HepG2 (cell line): ENCODE measurements around the gene PARK7. TPM values are rescaled to one million over a fixed set of nuclear protein-coding genes. Genes with fewer than 3 reads are reported as not detected.
A peak's percentile ranks its signal among the peaks of the same experiment; 100 is the strongest.

Experiments
- EP300 ChIP-seq, 3 experiments: sonication (generic) in 1 of 3; formaldehyde crosslinking in 1 of 3; IDR thresholded peaks; 2 replicates each; pipeline versions ENCODE4 v1.5.1 to v1.6.1; 2011 to 2020; ENCODE audit warnings: low read depth in 2 of 3, low read length in 2 of 3, borderline replicate concordance in 1 of 3, improper control_type of control experiment in 1 of 3, mild to moderate bottlenecking in 1 of 3, missing genetic modification reagents in 1 of 3, moderate library complexity in 1 of 3
- ERF ChIP-seq: IDR thresholded peaks from 2 replicates; pipeline ENCODE4 v1.6.1; 2018; ENCODE audit warnings: missing biosample characterization, missing genetic modification reagents
- ETS1 ChIP-seq: sonication (generic); formaldehyde crosslinking; IDR thresholded peaks from 2 replicates; pipeline ENCODE4 v1.4.0; 2020; ENCODE audit warnings: missing genetic modification reagents
- FIP1L1 ChIP-seq: fragments of 200-400 bp; formaldehyde crosslinking; IDR thresholded peaks from 2 replicates; pipeline ENCODE4 v1.6.1; 2018; ENCODE audit warnings: low read depth, mild to moderate bottlenecking, low read length, moderate library complexity, borderline replicate concordance; ENCODE audit not compliant: insufficient read depth
- HNRNPK ChIP-seq: fragments of 200-400 bp; formaldehyde crosslinking; IDR thresholded peaks from 2 replicates; pipeline ENCODE4 v1.6.1; 2018; ENCODE audit warnings: low read length, low read depth, moderate library complexity, mild to moderate bottlenecking; ENCODE audit not compliant: poor library complexity, severe bottlenecking
- IKZF1 ChIP-seq: fragments of 450-650 bp; IDR thresholded peaks from 2 replicates; pipeline ENCODE4 v1.7.1; 2016
- MLX ChIP-seq: IDR thresholded peaks from 2 replicates; pipeline ENCODE4 v1.6.1; 2016
- POLR2A ChIP-seq, 2 experiments: IDR thresholded peaks; 2 replicates each; pipeline ENCODE4 v1.6.1; 2011; ENCODE audit warnings: low read depth in 2 of 2, low read length in 2 of 2, mild to moderate bottlenecking in 1 of 2, moderate library complexity in 1 of 2; ENCODE audit not compliant: insufficient read depth in 1 of 2
- SKI ChIP-seq: fragments of 450-650 bp; IDR thresholded peaks from one replicate; pipeline ENCODE4 v1.6.1; 2018; ENCODE audit warnings: mild to moderate bottlenecking; ENCODE audit not compliant: partially characterized antibody
- SNAI1 ChIP-seq: sonication (generic); formaldehyde crosslinking; IDR thresholded peaks from 2 replicates; pipeline ENCODE4 v1.5.0; 2020; ENCODE audit warnings: mild to moderate bottlenecking, missing genetic modification reagents, borderline replicate concordance
- STAT6 ChIP-seq: sonication (generic); formaldehyde crosslinking; IDR thresholded peaks from 2 replicates; pipeline ENCODE4 v1.4.0; 2020; ENCODE audit warnings: missing genetic modification reagents, mild to moderate bottlenecking, borderline replicate concordance
- XBP1 ChIP-seq: sonication (generic); formaldehyde crosslinking; IDR thresholded peaks from 2 replicates; pipeline ENCODE4 v1.5.0; 2020; ENCODE audit warnings: missing genetic modification reagents
- ZNF350 ChIP-seq: sonication (generic); formaldehyde crosslinking; IDR thresholded peaks from 2 replicates; pipeline ENCODE4 v1.4.0; 2020; ENCODE audit warnings: mild to moderate bottlenecking, low read depth, missing genetic modification reagents, borderline replicate concordance
- ZNF878 ChIP-seq: sonication (generic); formaldehyde crosslinking; IDR thresholded peaks from 2 replicates; pipeline ENCODE4 v1.8.1; 2023; ENCODE audit warnings: mild to moderate bottlenecking, missing genetic modification reagents, moderate library complexity
- polyA plus RNA-seq, 8 experiments: library from polyadenylated mRNA; depleted of rRNA in 3 of 8; stranded (reverse) in 7 of 8; unstranded in 1 of 8; fragments of >200 nt; fragmentation: Illumina TruSeq in 4 of 8; extraction: Trizol in 4 of 8; gene quantifications; 2 replicates each; pipeline versions ENCODE4 v1.2.1 to v1.2.3, GENCODE V29; 2011 to 2016; ENCODE audit warnings: low read depth in 4 of 8, missing spikeins in 1 of 8, mixed read lengths in 1 of 8; ENCODE audit not compliant: insufficient read depth in 1 of 8
- total RNA-seq, 5 experiments: library from RNA; depleted of rRNA; stranded (reverse); fragments of >200 nt; fragmentation: Illumina TruSeq; extraction: Trizol; gene quantifications; 2 replicates each; pipeline ENCODE4 v1.2.3, GENCODE V29; 2016; ENCODE audit warnings: low read depth in 1 of 5
- TF ChIP-seq, protein P1 (sequence below): sonication (generic); formaldehyde crosslinking; IDR thresholded peaks from 2 replicates; pipeline ENCODE4; 2020; ENCODE audit warnings: missing genetic modification reagents, mild to moderate bottlenecking, borderline replicate concordance

The PARK7 gene
- total and polyA plus RNA-seq, 2 of the 13 experiments (the other 11 are each of a cell fraction or from before 2014, with no cell fraction given) = 212 to 296 TPM

DNA sequence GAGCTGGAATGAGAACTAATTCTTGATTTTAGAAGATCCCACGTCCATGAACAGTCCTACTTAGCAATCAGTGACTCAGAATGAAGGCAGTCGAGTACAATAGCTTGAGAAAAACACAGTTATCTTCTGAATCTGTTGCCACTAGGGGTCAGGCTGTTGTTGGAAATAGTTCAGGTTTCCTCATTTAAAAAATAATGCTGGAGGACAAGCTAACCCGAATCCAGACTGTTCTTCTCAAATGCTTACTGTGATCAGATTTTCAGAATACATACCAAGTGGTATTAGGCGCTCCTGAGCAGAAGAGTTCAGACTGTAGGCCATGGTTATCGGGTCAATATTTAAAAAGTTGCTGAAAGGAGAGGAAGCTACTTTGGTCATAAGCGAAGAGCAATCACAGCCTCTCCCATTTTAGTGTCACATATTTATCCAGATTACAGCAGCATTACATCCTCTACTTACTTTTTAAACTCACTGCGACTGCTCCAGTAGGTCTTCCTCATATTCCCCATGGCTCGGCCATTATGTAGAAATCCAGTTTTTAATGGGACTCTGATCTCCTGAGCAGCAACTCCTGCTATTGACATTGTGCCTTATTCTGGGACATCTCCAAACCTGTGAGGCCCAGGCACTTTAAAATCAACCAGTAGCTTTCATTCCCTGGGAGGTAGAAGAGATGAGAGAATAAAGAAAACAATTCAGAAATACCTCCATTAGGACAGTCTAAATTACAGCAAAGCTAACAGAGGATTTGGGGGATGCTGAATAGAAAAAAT, 53.7 kb downstream of the PARK7 start (continued):
- TF ChIP-seq ETS1 (CRISPR knock-in tag) (no peak), SNAI1 (CRISPR knock-in tag) (no peak), ZNF878 (CRISPR knock-in tag) (0 out of 2 replicates have a peak, but pooled peaks have one; percentile 14), ERF (no peak), EP300 (IDR thresholded peaks at IDR 0.05; ENCODE audit: low read depth in 2 of 2, low read length in 2 of 2) (0 out of 4 replicates have a peak, but pooled peaks of 1 of the 2 experiments have one; percentile 12), EP300 (CRISPR knock-in tag; IDR thresholded peaks at IDR 0.05; ENCODE audit: borderline replicate concordance) (no peak), POLR2A (IDR thresholded peaks at IDR 0.05; ENCODE audit: insufficient read depth in 1 of 2, low read depth in 2 of 2, low read length in 2 of 2) (peak; percentile 40 to 45; a peak in 3 of 4 replicates), MLX (CRISPR knock-in tag) (no peak), SKI (no peak), IKZF1 (no peak), HNRNPK (no peak), XBP1 (no peak), FIP1L1 (no peak), ZNF350 (CRISPR knock-in tag) (no peak), STAT6 (CRISPR knock-in tag) (no peak)
- TF ChIP-seq, protein P1, sequence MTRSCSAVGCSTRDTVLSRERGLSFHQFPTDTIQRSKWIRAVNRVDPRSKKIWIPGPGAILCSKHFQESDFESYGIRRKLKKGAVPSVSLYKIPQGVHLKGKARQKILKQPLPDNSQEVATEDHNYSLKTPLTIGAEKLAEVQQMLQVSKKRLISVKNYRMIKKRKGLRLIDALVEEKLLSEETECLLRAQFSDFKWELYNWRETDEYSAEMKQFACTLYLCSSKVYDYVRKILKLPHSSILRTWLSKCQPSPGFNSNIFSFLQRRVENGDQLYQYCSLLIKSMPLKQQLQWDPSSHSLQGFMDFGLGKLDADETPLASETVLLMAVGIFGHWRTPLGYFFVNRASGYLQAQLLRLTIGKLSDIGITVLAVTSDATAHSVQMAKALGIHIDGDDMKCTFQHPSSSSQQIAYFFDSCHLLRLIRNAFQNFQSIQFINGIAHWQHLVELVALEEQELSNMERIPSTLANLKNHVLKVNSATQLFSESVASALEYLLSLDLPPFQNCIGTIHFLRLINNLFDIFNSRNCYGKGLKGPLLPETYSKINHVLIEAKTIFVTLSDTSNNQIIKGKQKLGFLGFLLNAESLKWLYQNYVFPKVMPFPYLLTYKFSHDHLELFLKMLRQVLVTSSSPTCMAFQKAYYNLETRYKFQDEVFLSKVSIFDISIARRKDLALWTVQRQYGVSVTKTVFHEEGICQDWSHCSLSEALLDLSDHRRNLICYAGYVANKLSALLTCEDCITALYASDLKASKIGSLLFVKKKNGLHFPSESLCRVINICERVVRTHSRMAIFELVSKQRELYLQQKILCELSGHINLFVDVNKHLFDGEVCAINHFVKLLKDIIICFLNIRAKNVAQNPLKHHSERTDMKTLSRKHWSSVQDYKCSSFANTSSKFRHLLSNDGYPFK (CRISPR knock-in tag) = no peak
